SK-N-MC (cell line): ENCODE measurements around the gene ADGRL3.

ENCODE experiments used
- EZH2 ChIP-seq: fragments of 200-600 bp; sonication (generic); IDR thresholded peaks from one replicate; pipeline ENCODE4 v1.6.1; 2017; ENCODE audit warnings: antibody characterized with exemption
- FOXP2 ChIP-seq: optimal IDR thresholded peaks from 2 replicates; pipeline ENCODE3; 2011; ENCODE audit warnings: mild to moderate bottlenecking, moderate library complexity; ENCODE audit not compliant: insufficient read depth; ENCODE audit errors: extremely low read length, control extremely low read depth
- POLR2AphosphoS5 ChIP-seq: IDR thresholded peaks from 2 replicates; pipeline ENCODE4 v1.6.1; 2012; ENCODE audit warnings: mild to moderate bottlenecking, low read depth, low read length, borderline replicate concordance

- TF ChIP-seq EZH2 (no peak), POLR2AphosphoS5 (no peak), FOXP2 (no peak)
Observed at GRCh38 chr4:61671599-61671998, 471.5 kb downstream of the ADGRL3 start.
